GM19099 (cell line): ENCODE data around the gene COL5A3.

Experiments used
- POLR2A ChIP-seq: IDR thresholded peaks from 3 replicates; pipeline ENCODE4 v1.6.1; 2011; ENCODE audit warnings: low read depth; ENCODE audit not compliant: insufficient read length; ENCODE audit errors: extremely low read depth

The COL5A3 gene

GRCh38 chr19:9966024-9966423 is 44.3 kb downstream of the COL5A3 start:
- TF ChIP-seq POLR2A, result no peak

GRCh38 chr19:9962623-9963290 is 47.5 kb downstream of the COL5A3 start:
- no peak for TF ChIP-seq POLR2A

GRCh38 chr19:9961103-9961502 is 49.2 kb downstream of the COL5A3 start:
- TF ChIP-seq POLR2A, result no peak

- TF ChIP-seq POLR2A, result no peak
These were observed 51.9 kb downstream of the COL5A3 start for GRCh38 chr19:9958379-9958821.

- TF ChIP-seq POLR2A, result no peak
These were observed 53.3 kb downstream of the COL5A3 start for GRCh38 chr19:9956956-9957355.

DNA sequence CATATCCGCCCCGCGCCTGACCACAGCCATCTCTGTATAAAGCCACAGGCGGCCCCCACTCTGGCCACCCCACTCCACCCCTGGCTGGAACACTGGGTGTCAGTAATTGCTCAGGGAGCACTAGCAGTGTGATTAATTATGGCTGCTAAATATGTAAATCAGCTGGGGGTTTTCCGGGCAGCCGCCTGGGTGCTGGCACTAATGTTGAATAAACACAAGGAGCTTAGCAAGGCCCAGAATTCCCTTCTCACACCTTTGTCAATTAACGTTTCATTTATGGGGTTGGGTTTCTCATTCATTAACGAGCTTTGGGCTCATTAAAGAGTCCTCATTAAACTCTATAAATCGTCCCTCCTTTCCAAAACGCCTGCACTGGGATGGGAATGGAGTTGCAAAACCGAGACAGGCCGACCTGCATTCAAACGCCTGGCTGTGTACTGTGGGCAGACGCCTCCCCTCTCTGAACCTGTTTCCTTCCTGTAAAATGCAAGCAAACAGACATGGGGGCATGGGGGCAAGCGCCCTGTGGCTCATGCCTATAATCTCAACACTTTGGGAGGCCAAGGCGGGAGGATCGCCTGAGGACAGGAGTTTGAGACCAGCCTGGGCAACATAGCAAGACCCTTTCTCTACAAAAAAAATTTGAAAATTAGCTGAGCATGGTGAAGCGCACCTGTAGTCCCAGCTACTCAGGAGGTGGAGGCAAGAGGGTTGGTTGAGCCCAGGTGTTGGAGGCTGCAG is 56.3 kb downstream of the COL5A3 start:
- TF ChIP-seq POLR2A, result no peak

GRCh38 chr19:9952276-9952675 is 58.0 kb downstream of the COL5A3 start:
- no peak for TF ChIP-seq POLR2A

DNA sequence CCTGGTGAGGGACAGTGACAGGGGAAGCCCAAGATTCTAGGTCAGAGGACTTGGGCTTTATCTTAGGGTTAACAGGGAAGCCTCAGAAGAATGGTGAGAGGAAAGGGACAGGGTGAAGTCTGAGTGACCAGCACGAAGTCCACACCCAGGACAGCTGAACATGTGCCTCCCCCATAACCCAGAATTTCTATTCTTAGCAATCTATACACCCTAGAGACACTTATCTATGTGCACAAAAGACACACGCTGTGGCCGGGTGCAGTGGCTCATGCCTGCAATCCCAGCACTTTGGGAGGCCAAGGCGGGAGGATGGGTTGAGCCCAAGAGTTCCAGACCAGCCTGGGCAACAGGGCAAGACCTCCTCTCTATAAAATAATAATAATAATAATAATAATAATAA is 62.9 kb downstream of the COL5A3 start:
- TF ChIP-seq POLR2A, result no peak

GRCh38 chr19:9945319-9945966 is 64.9 kb downstream of the COL5A3 start:
- no peak for TF ChIP-seq POLR2A

DNA sequence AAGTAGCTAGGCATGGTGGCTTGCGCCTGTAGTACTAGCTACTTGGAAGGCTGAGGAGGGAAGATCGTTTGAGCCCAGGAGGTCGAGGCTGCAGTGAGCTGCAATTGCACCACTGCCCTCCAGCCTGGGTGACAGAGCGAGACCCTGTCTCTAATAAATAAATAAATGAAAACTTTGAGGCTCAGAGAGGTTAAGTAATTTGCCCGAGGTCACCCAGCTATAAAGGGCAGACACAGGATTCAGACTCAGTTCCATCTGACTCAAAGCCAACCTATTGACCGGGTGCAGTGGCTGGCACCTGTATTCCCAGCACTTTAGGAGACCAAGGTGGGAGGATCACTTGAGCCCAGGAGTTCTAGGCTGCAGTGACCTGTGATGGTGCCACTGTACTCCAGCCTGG is 66.6 kb downstream of the COL5A3 start:
- TF ChIP-seq POLR2A, result no peak

DNA sequence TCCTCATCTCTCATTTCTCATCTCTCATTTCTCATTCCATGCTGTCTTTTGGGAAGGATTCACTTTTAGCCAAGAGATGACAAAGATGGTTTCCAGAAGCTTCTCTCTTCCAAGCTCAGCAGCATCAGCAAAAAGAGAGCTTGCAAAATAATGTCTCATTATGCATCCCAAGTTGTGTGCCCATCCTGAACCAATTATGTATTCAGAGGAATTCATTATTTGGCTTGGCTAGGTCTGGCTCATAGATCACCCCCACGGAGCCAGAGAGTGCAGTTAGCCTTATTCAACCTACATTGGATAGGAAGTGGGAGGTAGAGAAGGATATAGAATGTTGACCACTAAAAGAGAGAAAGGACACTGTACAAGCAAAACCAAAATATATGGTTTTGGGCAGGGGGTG is 68.6 kb downstream of the COL5A3 start:
- no peak for TF ChIP-seq POLR2A

GRCh38 chr19:9941231-9941630 is 69.1 kb downstream of the COL5A3 start:
- TF ChIP-seq POLR2A, result no peak

- TF ChIP-seq POLR2A, result no peak
These were observed 69.5 kb downstream of the COL5A3 start for GRCh38 chr19:9940778-9941177.

- TF ChIP-seq POLR2A, result no peak
These were observed 70.9 kb downstream of the COL5A3 start for GRCh38 chr19:9939301-9939913.

DNA sequence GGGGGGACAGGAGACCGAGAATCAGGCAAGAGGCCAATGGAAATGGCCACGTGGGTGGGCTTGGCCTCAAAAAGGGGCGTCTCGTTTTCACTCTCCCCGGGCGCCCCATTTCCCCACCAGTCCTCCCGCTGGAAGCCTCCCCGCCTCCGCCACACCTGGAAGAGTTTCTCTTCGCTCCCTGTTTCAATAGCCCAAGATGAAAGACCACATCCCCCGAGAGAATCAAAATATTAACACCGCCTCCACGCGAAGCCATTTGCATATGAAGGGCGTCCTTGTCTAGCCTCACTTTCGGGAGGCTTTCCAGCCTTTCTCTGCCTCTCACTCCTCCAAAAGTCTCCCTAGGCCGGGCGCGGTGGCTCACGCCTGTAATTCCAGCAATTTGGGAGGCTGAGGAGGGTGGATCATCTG is 73.3 kb downstream of the COL5A3 start:
- TF ChIP-seq POLR2A, result no peak
